NB4 (cell line): ENCODE results near the gene CYB561D2.

Experiments used
- DNase-seq: peaks from one replicate; pipeline ENCODE4 v3.0.0; 2010; ENCODE audit warnings: low read depth
- H3K4me3 ChIP-seq: one replicate; pipeline ENCODE4 v1.5.1; 2011; ENCODE audit warnings: mild to moderate bottlenecking, low read depth, low read length, moderate library complexity
- CTCF ChIP-seq: IDR thresholded peaks from one replicate; pipeline ENCODE4 v1.5.1; 2012; ENCODE audit warnings: low read depth, low read length
- MAX ChIP-seq: IDR thresholded peaks from 2 replicates; pipeline ENCODE4 v1.6.1; 2011; ENCODE audit warnings: low read depth, low read length
- MYC ChIP-seq: IDR thresholded peaks from 2 replicates; pipeline ENCODE4 v1.6.1; 2011; ENCODE audit warnings: low read depth, low read length
- POLR2A ChIP-seq: IDR thresholded peaks from 2 replicates; pipeline ENCODE4 v1.6.1; 2011; ENCODE audit warnings: mild to moderate bottlenecking; ENCODE audit not compliant: insufficient read length; ENCODE audit errors: extremely low read depth

CYB561D2 gene

GRCh38 chr3:50378757-50379156 is 28.1 kb downstream of the CYB561D2 start:
- H3K4me3 ChIP-seq, result no peak overlapping the region
- no peak for TF ChIP-seq POLR2A
- no peak for TF ChIP-seq MYC
- no peak for TF ChIP-seq CTCF
- TF ChIP-seq MAX, result no peak
- no peak for DNase-seq

GRCh38 chr3:50380405-50381085 is 29.9 kb downstream of the CYB561D2 start:
- no peak for DNase-seq
- TF ChIP-seq MAX, result no peak
- no peak for TF ChIP-seq POLR2A
- no peak for TF ChIP-seq CTCF
- no peak for TF ChIP-seq MYC

GRCh38 chr3:50381383-50381782 is 30.7 kb downstream of the CYB561D2 start:
- no peak overlapping the region for H3K4me3 ChIP-seq
- DNase-seq, result no peak
- TF ChIP-seq CTCF (no peak), MAX (no peak), MYC (no peak), POLR2A (no peak)

More at GRCh38 chr3:50380405-50381085, 29.9 kb downstream of the CYB561D2 start:
- no peak overlapping the region for H3K4me3 ChIP-seq

- DNase-seq, result no peak
- TF ChIP-seq CTCF (no peak), MAX (no peak), POLR2A (no peak), MYC (no peak)
- no peak overlapping the region for H3K4me3 ChIP-seq
Observed at GRCh38 chr3:50382722-50383121, 32.1 kb downstream of the CYB561D2 start.

- DNase-seq, result no peak
- no peak for TF ChIP-seq MAX
- TF ChIP-seq POLR2A, result no peak
- no peak for TF ChIP-seq CTCF
- no peak for TF ChIP-seq MYC
- H3K4me3 ChIP-seq, result no peak overlapping the region
Observed at GRCh38 chr3:50383750-50384149, 33.1 kb downstream of the CYB561D2 start.
